KBM-7 (cell line): ENCODE data around the gene VPS54.
A peak's percentile ranks its signal among the peaks of the same experiment; 100 is the strongest.

ENCODE experiments used
- DNase-seq: peaks from one replicate; pipeline ENCODE4 v3.0.0-alpha.2; 2015
- in situ Hi-C: fragments of 300-500 bp; cut with MboI; formaldehyde crosslinking; loops from 2 replicates; pipeline ENCODE4 v1.14.3; 2020; ENCODE audit warnings: low sequenced_read_pairs, low pct_unique_long_range_greater_than_20kb, mixed read lengths

Gene VPS54

DNA sequence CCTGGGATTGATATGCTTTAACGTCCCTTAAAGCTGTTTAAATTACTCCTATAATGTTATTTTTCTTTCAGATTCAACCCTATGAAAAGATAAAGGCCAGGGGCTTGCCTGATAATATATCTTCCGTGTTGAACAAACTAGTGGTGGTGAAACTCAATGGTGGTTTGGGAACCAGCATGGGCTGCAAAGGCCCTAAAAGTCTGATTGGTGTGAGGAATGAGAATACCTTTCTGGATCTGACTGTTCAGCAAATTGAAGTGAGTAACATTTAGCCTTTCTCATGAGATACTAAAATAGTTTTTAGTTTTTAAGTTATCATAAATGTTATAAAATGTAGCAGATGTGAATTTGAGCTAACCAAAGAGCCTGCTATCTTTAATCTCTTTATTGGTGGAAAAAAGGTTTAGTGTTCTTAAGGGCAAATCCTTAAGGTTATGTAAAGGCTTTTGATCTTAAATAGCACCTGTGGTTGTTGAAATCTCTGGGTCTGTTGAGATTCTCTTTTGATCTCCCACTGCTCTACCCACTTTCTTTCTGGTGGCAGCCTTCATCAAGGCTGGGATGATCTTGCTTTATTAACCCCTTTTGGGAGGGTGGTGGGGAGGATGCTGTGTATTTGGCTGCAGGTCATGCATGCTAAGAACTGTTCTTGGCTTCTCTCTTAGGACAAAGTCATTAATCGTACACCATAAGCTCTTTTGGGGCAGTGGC, 136.7 kb downstream of the VPS54 start:
- in situ Hi-C loops = no loop called here
- no peak for DNase-seq

DNA sequence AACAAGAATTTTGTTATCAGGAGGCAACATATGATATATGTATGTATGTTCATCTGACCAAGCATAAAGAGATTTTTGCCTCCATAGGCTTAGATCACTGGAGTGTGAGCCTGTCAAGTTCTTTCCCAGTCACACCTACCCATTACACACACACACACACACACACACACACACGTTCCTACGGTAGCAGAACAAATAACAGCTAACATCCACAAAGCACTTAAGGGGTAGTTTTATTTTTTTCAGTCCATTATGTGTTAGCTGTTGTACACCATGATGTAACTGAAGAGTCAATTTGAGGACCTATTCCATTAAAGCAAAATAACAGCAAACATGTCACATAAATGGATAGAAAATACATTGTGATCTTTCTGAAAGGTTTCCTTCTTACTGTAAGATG, 138.0 kb downstream of the VPS54 start:
- no peak for DNase-seq
- in situ Hi-C loops = no loop called here

DNA sequence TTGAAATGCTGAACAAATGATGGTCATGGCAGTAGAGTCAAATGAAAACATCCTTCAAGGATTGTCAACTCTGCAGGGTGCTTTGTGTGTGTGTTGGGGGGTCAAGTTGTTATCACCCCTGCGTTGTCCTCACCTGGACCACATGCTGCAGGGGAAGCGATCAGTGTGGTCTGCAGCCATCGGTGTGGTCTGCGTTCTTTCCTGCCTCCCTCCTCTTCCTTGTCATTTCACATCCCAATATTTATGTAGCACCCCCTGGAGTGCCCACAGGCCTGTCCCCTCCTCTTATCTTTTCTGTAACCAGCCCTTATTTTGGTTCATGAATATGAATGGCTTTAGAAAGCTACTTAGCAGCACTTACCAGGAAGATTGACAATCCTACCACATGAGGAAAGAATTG, 138.6 kb downstream of the VPS54 start:
- no peak for DNase-seq
- in situ Hi-C loops = no loop called here

DNA sequence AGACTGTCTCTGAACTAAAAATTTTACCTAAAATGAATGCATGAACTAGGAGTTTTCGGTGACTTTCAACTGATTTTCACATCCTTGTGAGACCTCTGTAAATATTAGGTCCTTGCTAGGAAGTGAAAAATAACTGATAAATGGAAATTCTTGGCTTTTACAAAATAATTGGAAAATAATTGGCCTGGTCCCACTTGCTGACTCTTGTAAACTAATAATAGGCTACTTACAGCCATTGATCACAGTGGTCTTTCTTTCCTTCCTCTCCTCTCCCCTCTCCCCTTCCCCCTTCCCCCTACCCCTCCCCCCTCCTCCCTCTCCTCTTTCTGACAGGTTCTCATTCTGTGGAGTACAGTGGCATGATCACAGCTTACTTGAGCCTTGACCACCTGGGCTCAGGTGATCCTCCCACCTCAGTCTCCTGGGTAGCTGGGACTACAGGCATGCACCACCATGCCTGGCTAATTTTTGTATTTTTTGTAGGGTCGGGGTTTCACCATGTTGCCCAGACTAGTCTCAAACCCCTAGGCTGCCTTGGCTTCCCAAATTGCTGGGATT, 139.3 kb downstream of the VPS54 start:
- no peak for DNase-seq
- in situ Hi-C loops = no loop called here

DNA sequence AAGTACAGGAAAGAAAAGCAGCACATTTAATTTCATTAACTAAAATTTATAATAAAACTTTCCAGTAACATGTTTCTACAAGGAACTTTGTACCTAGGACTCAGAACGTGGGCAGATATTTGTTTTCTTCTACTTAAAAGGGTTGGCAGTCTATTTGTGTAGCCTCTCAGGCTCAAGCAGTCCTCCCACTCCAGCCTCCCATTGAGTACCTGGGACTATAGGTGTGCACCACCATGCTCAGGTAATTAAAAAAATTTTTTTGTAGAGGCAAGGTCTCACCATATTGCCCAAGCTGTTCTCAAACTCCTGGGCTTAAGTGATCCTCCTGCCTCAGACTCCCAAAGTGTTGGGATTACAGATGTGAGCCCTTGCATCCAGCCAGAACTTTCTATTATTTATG, 140.7 kb downstream of the VPS54 start:
- in situ Hi-C loops = no loop called here
- no peak for DNase-seq

DNA sequence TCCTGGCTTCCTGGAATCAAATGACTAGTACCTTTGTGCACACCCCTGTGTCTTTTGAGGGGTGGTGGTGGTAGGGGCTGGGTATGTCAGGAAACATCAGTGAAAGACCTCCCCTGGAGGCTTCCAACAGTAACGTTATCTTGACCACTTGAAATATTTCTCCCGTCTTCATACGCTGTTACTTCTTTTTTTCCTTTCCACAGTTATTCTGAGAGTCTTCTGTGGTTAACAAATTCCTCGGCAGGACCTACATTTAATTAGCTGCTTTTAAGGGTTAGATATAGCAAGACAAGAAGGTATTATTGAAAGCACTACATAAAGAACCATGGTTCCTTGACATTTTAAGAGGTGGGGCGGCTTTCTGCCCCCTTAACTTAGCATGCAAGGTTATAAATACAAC, 142.9 kb downstream of the VPS54 start:
- in situ Hi-C loops = no loop called here
- DNase-seq = no peak

DNA sequence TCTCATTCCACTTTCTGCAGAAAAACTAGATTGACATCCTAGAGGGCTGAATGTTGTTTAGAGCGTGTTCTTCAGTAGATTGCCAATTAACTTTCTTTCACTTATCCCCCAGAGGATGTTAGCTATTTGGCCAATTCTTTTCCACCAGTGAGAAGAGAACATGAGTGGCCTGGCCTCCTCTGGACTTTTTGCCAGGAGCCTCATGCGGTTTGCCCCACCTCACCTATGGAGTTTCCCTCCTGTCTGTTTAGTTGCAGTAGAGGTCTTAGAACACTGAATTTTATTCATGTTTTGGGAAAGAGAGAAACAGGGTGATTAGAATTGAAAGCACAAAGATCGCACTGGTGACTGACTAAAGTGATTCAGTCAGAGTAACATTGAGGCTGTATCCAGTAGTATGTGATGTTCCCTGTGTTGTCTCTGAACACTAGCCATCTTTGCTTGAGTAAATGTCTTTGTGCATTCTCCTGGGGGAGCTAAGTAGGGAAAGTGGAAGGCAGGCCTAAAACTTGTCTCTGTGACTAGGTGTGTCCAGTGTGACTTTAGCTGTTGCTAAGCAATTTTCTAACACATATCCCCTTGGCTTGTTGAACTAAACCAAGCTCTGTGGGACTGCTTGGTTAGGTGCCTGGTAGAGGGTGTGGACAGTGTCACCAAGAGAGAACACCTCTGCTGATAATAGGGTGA, 143.5 kb downstream of the VPS54 start:
- in situ Hi-C loops = no loop called here

DNA sequence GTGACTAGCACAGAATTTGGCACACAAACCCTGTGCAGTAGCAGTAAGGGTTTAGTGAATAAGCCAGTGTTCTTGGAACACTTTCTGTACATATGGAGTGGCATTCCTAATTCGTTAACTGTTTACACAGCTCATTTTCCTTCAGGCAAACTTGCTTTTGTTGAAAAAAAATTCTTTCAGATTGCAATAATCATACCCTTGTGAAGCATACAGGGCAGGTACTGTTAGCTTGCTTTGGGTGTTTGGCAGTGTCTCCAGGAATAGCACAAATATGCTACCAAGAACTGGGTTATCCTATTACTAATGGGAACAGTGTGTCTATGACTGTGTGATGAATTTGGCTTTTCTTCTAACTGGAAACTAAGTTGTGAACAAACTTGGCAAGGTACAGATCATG, 144.1 kb downstream of the VPS54 start:
- DNase-seq = no peak
- in situ Hi-C loops = no loop called here

More for the DNA sequence above, 143.5 kb downstream of the VPS54 start:
- DNase-seq = no peak

DNA sequence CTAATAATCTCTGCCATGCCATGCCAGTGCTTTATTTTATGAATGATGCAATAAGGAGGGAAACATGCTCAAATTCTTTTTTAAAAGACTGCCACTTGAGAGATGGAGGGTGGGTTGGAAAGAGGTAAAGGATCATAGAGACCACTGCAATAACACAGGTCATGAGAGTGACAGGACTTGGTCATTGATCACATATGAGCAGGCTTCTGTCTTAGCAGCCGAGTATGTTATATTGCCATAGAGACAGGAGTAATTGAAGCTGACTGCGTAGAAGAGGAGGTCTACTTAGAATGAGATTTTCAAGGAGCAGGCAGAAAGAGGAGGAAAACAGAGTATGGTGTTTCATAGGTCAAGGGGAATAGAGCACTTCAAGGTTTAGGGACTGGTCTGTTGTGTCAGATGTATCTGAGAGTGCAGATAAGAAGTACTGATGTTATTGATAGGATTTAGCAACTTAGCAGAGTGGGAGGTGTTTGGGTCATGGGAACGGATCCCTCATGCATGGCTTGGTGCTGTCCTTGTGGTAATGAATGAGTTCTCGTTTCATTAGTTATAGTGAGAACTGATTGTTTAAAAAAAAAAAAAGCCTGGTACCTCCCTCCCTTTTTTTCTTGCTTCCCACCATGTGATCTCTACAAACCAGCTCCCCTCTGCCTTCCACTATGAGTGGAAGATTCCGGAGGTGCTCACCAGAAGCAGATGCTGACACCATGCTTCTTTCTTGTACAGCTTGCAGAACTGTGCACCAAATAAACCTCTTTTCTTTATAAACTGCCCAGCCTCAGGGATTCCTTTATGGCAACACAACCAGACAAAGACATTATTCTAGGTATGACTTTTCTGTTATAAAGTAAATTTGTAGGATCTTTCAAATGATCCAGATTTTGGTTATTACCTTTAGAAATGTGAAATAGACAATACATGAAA, 144.8 kb downstream of the VPS54 start:
- in situ Hi-C loops = loop anchor here (25.0 kb wide), 1 partner anchor 187 kb away; no protein-coding TSS in a partner anchor
- DNase-seq = no peak

DNA sequence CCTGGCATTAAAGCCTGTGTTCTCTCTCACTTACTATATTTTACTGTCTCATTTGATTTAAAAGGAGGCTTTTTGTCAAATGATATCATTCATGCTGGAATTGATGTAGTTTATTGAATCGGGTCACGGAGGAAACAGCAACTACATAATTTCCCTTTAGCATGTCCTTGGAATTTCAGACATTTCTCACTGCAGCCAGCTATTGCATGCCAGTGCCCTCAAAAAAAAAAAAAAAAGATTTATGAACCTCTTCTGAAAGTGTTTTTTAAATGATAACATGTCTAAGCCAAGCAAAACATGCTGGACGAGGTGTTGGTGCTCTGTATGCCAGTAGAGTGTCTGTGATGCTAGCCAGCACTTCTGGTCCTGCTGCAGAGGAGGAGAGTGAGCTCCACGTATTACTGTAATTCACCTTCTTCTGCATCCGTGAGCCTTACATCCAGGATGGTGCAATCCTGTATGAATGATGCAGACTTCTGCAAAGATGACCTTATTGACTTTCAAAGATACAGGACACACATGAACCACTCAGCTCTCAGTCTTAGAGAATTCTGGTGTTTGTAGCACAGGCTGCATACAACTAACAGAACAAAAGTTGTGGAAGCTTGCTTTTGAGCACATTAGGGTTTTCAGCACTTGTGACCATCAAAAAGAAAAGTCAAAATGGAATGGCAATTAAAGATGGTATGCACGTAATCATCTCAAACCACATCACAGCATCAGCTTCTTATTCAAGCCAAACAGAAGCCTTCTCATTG, 146.5 kb downstream of the VPS54 start:
- in situ Hi-C loops = loop anchor here (25.0 kb wide), 1 partner anchor 185 kb away; no protein-coding TSS in a partner anchor
- DNase-seq = no peak

DNA sequence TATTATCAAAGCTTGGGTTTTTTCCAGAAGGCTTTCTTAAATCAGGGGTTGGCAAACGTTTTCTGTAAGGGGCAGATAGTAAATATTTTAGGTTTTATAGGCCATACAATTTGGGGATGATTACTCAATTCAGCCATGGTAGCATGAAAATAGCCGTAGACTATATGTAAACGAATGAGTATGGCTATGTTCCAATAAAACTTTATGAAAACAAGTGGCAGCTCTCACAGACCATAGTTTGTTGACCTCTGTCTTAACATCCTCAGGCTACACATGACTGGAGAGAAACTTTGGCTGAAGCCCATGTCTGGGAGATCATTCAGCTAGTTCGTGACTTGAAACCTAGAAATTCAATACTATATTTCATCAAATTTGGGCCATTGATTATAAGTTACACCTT, 147.4 kb downstream of the VPS54 start:
- in situ Hi-C loops = loop anchor here (25.0 kb wide), 1 partner anchor 185 kb away; no protein-coding TSS in a partner anchor
- no peak for DNase-seq

DNA sequence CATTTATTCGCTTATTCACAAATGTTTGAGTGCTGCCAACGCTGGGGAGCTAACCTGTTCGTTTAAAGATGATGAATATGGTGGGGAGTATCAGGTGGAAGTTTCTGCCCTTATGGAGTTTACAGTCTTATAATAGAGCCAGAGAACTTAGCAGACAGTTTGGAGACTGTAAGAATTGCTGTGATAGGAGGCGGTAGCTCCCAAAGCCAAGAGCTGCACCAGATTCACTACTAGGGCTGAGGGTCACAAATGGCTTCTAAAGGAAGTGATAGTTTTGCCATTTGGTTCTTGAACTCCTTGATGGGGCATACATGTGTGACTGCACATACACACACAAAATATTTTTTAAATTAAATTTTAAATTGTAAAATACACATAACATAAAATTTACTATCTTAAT, 148.5 kb downstream of the VPS54 start:
- DNase-seq = no peak
- in situ Hi-C loops = loop anchor here (25.0 kb wide), 1 partner anchor 183 kb away; no protein-coding TSS in a partner anchor

DNA sequence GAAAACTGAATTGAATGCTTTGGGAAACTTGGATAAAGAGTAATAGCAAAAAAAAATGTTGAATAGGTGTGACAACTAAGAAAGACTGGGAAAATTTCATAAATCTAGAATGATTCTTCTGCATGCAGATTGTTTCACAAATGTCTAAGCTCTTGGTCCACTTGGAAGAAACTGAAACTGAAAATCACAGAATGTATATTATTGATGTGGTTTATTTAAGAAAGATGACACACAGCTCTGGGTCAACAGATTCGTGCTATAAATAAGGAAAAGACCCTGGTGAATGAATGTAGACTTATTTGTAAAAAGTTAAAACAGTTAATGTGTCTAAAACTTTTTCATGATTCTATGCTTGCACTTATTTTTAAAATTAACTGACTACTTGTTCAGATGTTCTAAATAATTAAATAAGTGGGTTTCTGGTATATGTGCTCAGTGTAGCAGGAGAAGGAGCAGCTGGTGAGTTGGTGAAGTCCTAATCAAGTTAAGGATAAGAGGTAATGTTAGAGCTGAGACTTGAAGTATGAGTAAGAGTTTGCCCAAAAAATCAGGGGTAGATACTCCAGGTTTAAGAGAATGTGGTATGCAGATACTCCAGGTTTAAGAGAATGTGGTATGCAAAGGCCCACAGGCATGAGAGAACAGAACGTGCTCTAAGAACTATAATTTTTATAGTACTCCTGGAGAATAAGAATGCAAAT, 153.1 kb downstream of the VPS54 start:
- no peak for DNase-seq
- in situ Hi-C loops = loop anchor here (25.0 kb wide), 1 partner anchor 179 kb away; no protein-coding TSS in a partner anchor

DNA sequence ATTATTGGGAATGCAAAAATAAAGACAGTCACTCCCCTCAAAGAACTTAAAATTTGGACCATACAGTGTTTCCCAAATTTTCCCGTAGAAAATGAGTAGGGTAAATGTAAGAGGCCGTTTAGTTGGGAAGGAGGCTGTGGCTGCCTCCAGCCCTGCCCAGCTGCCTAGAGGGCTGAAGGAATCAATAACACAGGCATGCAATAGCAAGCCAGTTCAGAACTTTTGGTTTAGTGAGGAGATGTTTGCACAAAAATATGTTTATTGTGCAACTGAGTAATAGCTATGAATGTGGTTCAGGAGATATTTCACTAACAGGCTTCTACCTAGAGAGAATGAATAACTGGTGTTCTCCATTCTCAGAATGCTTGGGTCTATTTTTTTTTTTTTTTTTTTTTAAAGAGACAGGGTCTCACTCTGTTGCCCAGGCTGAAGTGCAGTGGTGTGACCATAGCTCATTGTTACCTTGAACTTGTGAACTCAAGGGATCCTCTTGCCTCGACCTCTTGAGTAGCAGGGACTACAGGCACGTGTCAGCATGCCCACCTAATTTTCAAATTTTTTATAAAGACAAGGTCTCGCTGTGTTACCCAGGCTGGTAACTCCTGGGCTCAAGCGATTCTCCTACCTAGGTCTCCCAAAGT, 153.9 kb downstream of the VPS54 start:
- in situ Hi-C loops = loop anchor here (25.0 kb wide), 1 partner anchor 178 kb away; no protein-coding TSS in a partner anchor
- no peak for DNase-seq

DNA sequence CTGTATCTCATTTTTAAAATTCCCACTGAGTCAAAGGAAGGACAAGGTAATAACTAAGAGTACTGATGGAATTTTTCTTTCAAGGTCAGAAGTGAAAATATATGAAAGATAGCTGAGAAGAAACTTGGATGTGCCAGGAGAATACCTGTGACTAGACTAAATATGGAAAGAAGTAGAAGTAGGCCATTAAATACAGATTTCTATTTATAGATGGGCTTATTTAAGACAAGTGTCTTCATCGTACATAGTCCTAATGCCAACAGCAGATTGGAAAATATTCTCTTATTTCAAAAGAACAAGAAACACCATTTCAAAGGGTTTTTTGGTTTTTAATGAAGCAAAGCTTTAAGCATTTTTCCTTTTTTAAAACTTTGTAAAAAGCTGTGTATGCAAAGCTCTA, 155.5 kb downstream of the VPS54 start:
- in situ Hi-C loops = loop anchor here (25.0 kb wide), 1 partner anchor 176 kb away; no protein-coding TSS in a partner anchor
- DNase-seq = no peak

DNA sequence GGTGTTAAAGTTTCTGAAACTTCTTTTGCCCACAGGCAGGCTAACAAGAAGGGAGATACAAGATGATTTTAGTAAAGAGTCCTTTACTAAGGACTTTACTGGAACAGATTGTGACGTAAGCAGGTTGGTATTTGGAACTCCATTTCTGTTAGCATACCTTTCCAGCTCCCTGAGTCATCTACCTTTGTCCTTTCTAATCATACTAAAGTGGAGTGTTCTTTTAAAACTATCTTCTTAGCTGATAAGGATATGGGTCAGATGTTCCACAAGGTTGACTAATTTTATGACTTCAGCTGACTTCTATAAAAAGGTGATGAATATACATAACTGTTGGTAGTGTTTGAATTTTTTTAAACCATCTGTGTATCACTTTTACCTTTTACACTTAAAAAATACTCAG, 156.4 kb downstream of the VPS54 start:
- no peak for DNase-seq
- in situ Hi-C loops = loop anchor here (25.0 kb wide), 1 partner anchor 176 kb away; no protein-coding TSS in a partner anchor

DNA sequence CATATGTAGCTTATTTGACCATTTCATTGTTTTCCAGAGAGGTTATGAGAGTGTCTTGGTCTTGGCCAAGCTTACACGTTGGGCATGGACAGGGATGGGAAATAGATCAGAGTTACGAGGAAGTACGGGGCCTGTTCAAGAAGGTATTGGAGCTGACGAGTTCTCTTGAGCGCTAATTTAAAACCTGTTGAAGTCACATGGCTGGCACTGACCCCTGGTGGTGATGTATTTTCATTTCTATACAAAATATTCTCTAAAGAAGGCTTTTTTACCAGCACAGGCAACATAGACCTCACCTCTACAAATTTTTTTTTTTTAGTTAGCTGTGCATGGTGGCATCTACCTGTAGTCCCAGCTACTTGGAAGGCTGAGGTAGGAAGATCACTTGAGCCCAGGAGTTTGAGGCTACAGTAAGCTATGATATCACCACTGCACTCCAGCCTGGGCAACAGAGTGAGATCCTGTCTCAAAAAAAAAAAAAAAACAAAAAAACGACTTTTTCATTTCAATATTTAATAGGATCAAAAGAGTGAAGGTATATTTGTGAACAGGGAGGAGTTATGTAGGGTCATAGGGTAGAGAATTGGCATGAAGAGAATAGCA, 157.9 kb downstream of the VPS54 start:
- in situ Hi-C loops = loop anchor here (25.0 kb wide), 1 partner anchor 174 kb away; no protein-coding TSS in a partner anchor
- peak; percentile 80 for DNase-seq
